Measurements from ENCODE around the gene VTCN1.

The VTCN1 gene

GRCh38 chr1:117114877-117115276 is 95.8 kb downstream of the VTCN1 start:
- TF ChIP-seq CTCF (conservative IDR thresholded peaks at IDR 0.05; ENCODE audit: low read depth, low read length) = no peak
- H3K4me3 ChIP-seq (ENCODE audit: low read length) = no peak overlapping the region
- no peak for DNase-seq (ENCODE audit: low read depth)

- no peak for DNase-seq (ENCODE audit: low read depth)
- TF ChIP-seq CTCF (conservative IDR thresholded peaks at IDR 0.05; ENCODE audit: low read depth, low read length) = no peak
- no peak overlapping the region for H3K4me3 ChIP-seq (ENCODE audit: low read length)
These were observed 97.5 kb downstream of the VTCN1 start for GRCh38 chr1:117113199-117113598.

- H3K4me3 ChIP-seq (ENCODE audit: low read length) = no peak overlapping the region
- no peak for DNase-seq (ENCODE audit: low read depth)
- TF ChIP-seq CTCF (conservative IDR thresholded peaks at IDR 0.05; ENCODE audit: low read depth, low read length) = no peak
These were observed 98.5 kb downstream of the VTCN1 start for GRCh38 chr1:117112047-117112717.

GRCh38 chr1:117110774-117111173 is 100.0 kb downstream of the VTCN1 start:
- no peak for DNase-seq (ENCODE audit: low read depth)
- H3K4me3 ChIP-seq (ENCODE audit: low read length) = no peak overlapping the region
- TF ChIP-seq CTCF (conservative IDR thresholded peaks at IDR 0.05; ENCODE audit: low read depth, low read length) = no peak

- H3K4me3 ChIP-seq (ENCODE audit: low read length) = no peak overlapping the region
- no peak for DNase-seq (ENCODE audit: low read depth)
- TF ChIP-seq CTCF (conservative IDR thresholded peaks at IDR 0.05; ENCODE audit: low read depth, low read length) = no peak
These were observed 103.4 kb downstream of the VTCN1 start for GRCh38 chr1:117107364-117107763.

GRCh38 chr1:117106478-117106877 is 104.2 kb downstream of the VTCN1 start:
- no peak for DNase-seq (ENCODE audit: low read depth)
- TF ChIP-seq CTCF (conservative IDR thresholded peaks at IDR 0.05; ENCODE audit: low read depth, low read length) = no peak
- H3K4me3 ChIP-seq (ENCODE audit: low read length) = no peak overlapping the region

GRCh38 chr1:117105722-117106121 is 105.0 kb downstream of the VTCN1 start:
- DNase-seq (ENCODE audit: low read depth) = no peak
- H3K4me3 ChIP-seq (ENCODE audit: low read length) = no peak overlapping the region
- TF ChIP-seq CTCF (conservative IDR thresholded peaks at IDR 0.05; ENCODE audit: low read depth, low read length) = no peak

Data from retinal pigment epithelial cell (primary cell).